MCF 10A (cell line): ENCODE measurements around the gene MCF2. TPM values are rescaled to one million over a fixed set of nuclear protein-coding genes. Genes with fewer than 3 reads are reported as not detected.

Experiments
- Bru-seq: library from RNA; stranded (reverse); fragments of 400-500 nt; gene quantifications from one replicate; lab custom pipeline; 2021; lab: Mats Ljungman, UMichigan
- BruChase-seq, 2 experiments: library from RNA; stranded (reverse); fragments of 400-500 nt; gene quantifications; one replicate each; lab custom pipeline; 2021; lab: Mats Ljungman, UMichigan
- BruUV-seq: library from RNA; stranded (reverse); fragments of 400-500 nt; replicated peaks from 2 replicates; lab custom pipeline; 2021; lab: Mats Ljungman, UMichigan
- CTCF ChIA-PET: fragments of 300-600 bp; sonication (Branson Sonifier 250); formaldehyde crosslinking; extraction: SDS; loops from one replicate; lab custom pipeline; 2021; ENCODE audit warnings: antibody characterized with exemption, inconsistent platforms; lab: Yijun Ruan, JAX
- POLR2A ChIA-PET: fragments of 300-600, 350-650 bp; sonication (Branson Sonifier 250); formaldehyde crosslinking; extraction: SDS; loops from one replicate; lab custom pipeline; 2020; ENCODE audit warnings: antibody characterized with exemption, inconsistent platforms; lab: Yijun Ruan, JAX
- DNase-seq: peaks from one replicate; pipeline ENCODE4 v3.0.0-alpha.2; 2018; ENCODE audit not compliant: unreplicated experiment
- H3K27ac Mint-ChIP-seq: one replicate; pipeline ENCODE4 v1.8.0; 2022; ENCODE audit warnings: mild to moderate bottlenecking, low read depth, mixed read lengths; ENCODE audit not compliant: unreplicated experiment
- H3K27me3 Mint-ChIP-seq: one replicate; pipeline ENCODE4 v1.8.0; 2022; ENCODE audit warnings: mixed read lengths; ENCODE audit not compliant: insufficient read depth, unreplicated experiment
- H3K36me3 Mint-ChIP-seq: one replicate; pipeline ENCODE4 v1.8.0; 2022; ENCODE audit warnings: mild to moderate bottlenecking, moderate library complexity, mixed read lengths; ENCODE audit not compliant: insufficient read depth, unreplicated experiment
- H3K4me1 Mint-ChIP-seq: one replicate; pipeline ENCODE4 v1.8.0; 2022; ENCODE audit warnings: mixed read lengths; ENCODE audit not compliant: insufficient read depth, unreplicated experiment
- H3K4me3 Mint-ChIP-seq: one replicate; pipeline ENCODE4 v1.8.0; 2022; ENCODE audit warnings: mild to moderate bottlenecking, moderate library complexity, mixed read lengths; ENCODE audit not compliant: unreplicated experiment
- H3K9me3 Mint-ChIP-seq: one replicate; pipeline ENCODE4 v1.8.0; 2022; ENCODE audit warnings: mixed read lengths; ENCODE audit not compliant: unreplicated experiment
- intact Hi-C: fragments of 100-400 bp; cut with micrococcal nuclease; formaldehyde crosslinking; loops from 2 replicates; pipeline ENCODE4 v1.14.1; 2022
- long read RNA-seq: library from polyadenylated mRNA; stranded (forward); transcript quantifications from one replicate; pipeline ENCODE4 v2.0.0, GENCODE V29; 2022
- total RNA-seq: library from RNA; stranded (reverse); gene quantifications from 2 replicates; pipeline ENCODE4 v1.2.3, GENCODE V29; 2022
- TF ChIP-seq, protein P1 (sequence below): fragments of 200-600 bp; IDR thresholded peaks from one replicate; pipeline ENCODE4 v1.8.0; 2022; ENCODE audit warnings: antibody characterized with exemption, mild to moderate bottlenecking; ENCODE audit not compliant: unreplicated experiment

Gene MCF2
- 1.5 and 2.1 TPM in 2 replicates for total RNA-seq
- percentile 28 among the genes with signal in this experiment for Bru-seq, nascent RNA
- BruChase-seq, experiment 1, labeled RNA remaining after a 6-hour chase: percentile 39 among the genes with signal in this experiment
- BruChase-seq, experiment 2, labeled RNA remaining after a 2-hour chase: percentile 40 among the genes with signal in this experiment
- long read RNA-seq, partial matches to known transcripts: 1 of 6 reads
- long read RNA-seq, other reads (novel, unspliced or antisense): 3 of 6 reads

GRCh38 chrX:139708067-139708466, at the start of gene MCF2:
MCF2 (minus strand) TSS chrX:139708167; CDS start chrX:139651744, 56,423 bp downstream.
- ChIA-PET POLR2A (no interaction called here), CTCF (interaction anchor here (0.7 kb wide), 1 partner anchor 241 kb away, joined by 4 read pairs; no protein-coding TSS in a partner anchor)
- Mint-ChIP-seq H3K27me3 (no peaks in the 10 kb centered on the region), H3K4me1 (no peaks in the 10 kb centered on the region), H3K27ac (no peak within 1 kb of the TSS), H3K36me3 (no peaks in the 10 kb centered on the region), H3K9me3 (peaks cover 19% of the 10 kb centered on the region), H3K4me3 (no peak within 1 kb of the TSS)
- TF ChIP-seq, protein P1, sequence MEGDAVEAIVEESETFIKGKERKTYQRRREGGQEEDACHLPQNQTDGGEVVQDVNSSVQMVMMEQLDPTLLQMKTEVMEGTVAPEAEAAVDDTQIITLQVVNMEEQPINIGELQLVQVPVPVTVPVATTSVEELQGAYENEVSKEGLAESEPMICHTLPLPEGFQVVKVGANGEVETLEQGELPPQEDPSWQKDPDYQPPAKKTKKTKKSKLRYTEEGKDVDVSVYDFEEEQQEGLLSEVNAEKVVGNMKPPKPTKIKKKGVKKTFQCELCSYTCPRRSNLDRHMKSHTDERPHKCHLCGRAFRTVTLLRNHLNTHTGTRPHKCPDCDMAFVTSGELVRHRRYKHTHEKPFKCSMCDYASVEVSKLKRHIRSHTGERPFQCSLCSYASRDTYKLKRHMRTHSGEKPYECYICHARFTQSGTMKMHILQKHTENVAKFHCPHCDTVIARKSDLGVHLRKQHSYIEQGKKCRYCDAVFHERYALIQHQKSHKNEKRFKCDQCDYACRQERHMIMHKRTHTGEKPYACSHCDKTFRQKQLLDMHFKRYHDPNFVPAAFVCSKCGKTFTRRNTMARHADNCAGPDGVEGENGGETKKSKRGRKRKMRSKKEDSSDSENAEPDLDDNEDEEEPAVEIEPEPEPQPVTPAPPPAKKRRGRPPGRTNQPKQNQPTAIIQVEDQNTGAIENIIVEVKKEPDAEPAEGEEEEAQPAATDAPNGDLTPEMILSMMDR: no peak
- BruUV-seq: no TSS peak
- DNase-seq: no peak
- intact Hi-C loops: no loop called here

- H3K36me3 Mint-ChIP-seq: peaks cover 5% of the 10 kb centered on the region
These were observed 43.1 kb upstream of the MCF2 start for GRCh38 chrX:139751053-139751452.

GRCh38 chrX:139750390-139750789, 42.4 kb upstream of the MCF2 start:
- no peak for DNase-seq
- CTCF ChIA-PET: interaction anchor here (0.5 to 2.2 kb wide), 2 partner anchors 9 to 22 kb away, joined by 3 to 7 read pairs; no protein-coding TSS in a partner anchor
- POLR2A ChIA-PET: no interaction called here
- intact Hi-C loops: loop anchor here (10.0 kb wide), 1 partner anchor 906 kb away; no protein-coding TSS in a partner anchor
- no peaks in the 10 kb centered on the region for H3K4me1 Mint-ChIP-seq
- no peak overlapping the region for H3K4me3 Mint-ChIP-seq
- BruUV-seq: no TSS peak
- TF ChIP-seq, protein P1: no peak
- no peaks in the 10 kb centered on the region for H3K27me3 Mint-ChIP-seq
- no peak overlapping the region for H3K27ac Mint-ChIP-seq
- H3K9me3 Mint-ChIP-seq: peaks cover 9% of the 10 kb centered on the region
- H3K36me3 Mint-ChIP-seq: peaks cover 5% of the 10 kb centered on the region

More at GRCh38 chrX:139751053-139751452, 43.1 kb upstream of the MCF2 start:
- Mint-ChIP-seq H3K4me1 (no peaks in the 10 kb centered on the region), H3K4me3 (no peak overlapping the region), H3K9me3 (peaks cover 9% of the 10 kb centered on the region), H3K27ac (no peak overlapping the region), H3K27me3 (no peaks in the 10 kb centered on the region)
- TF ChIP-seq, protein P1: no peak
- no TSS peak for BruUV-seq
- POLR2A ChIA-PET: interaction anchor here (0.6 kb wide), 1 partner anchor 15 kb away, joined by 3 read pairs; no protein-coding TSS in a partner anchor
- DNase-seq: no peak
- CTCF ChIA-PET: interaction anchor here (2.2 kb wide), 1 partner anchor 8 kb away, joined by 7 read pairs; no protein-coding TSS in a partner anchor
- intact Hi-C loops: loop anchor here (10.0 kb wide), 1 partner anchor 906 kb away; no protein-coding TSS in a partner anchor

- Mint-ChIP-seq H3K27ac (no peak overlapping the region), H3K36me3 (peaks cover 24% of the 10 kb centered on the region), H3K9me3 (no peaks in the 10 kb centered on the region), H3K27me3 (no peaks in the 10 kb centered on the region), H3K4me3 (no peak overlapping the region), H3K4me1 (no peaks in the 10 kb centered on the region)
- TF ChIP-seq, protein P1: no peak
- ChIA-PET POLR2A (interaction anchor here (0.6 kb wide), 1 partner anchor 238 kb away, joined by 3 read pairs; no protein-coding TSS in a partner anchor), CTCF (interaction anchor here (0.7 to 0.9 kb wide), 3 partner anchors 20 to 993 kb away, joined by 3 to 7 read pairs (median 4); no protein-coding TSS in a partner anchor)
- intact Hi-C loops: no loop called here
- DNase-seq: peak; percentile 76
- BruUV-seq: no TSS peak
These were observed 31.2 kb upstream of the MCF2 start for GRCh38 chrX:139739138-139739537.
